ENCODE measurements around the gene CAMTA1.

The CAMTA1 gene

GRCh38 chr1:7460807-7461206 is 675.6 kb downstream of the CAMTA1 start:
- H3K4me3 ChIP-seq (ENCODE audit: insufficient read depth, low read length, poor library complexity, severe bottlenecking), result no peak overlapping the region
- no peak overlapping the region for H3K27ac ChIP-seq (ENCODE audit: low read depth, low read length)
- H3K9me3 ChIP-seq (ENCODE audit: insufficient read depth, low read length), result no peaks in the 10 kb centered on the region
- no peaks in the 10 kb centered on the region for H3K9me2 ChIP-seq (replicated peaks; ENCODE audit: insufficient read depth, low read length)
- no peak overlapping the region for H2AFZ ChIP-seq (ENCODE audit: low read depth, low read length, severe bottlenecking)
- H4K20me1 ChIP-seq (ENCODE audit: low read depth, low read length), result no peaks in the 10 kb centered on the region
- TF ChIP-seq EZH2phosphoT487 (conservative IDR thresholded peaks at IDR 0.05; ENCODE audit: low read length) (no peak), CTCF (IDR thresholded peaks at IDR 0.05; ENCODE audit: insufficient read depth, low read length, poor library complexity, severe bottlenecking) (no peak)
- H3K9ac ChIP-seq (ENCODE audit: low read length), result no peak overlapping the region
- no peaks in the 10 kb centered on the region for H3F3A ChIP-seq (ENCODE audit: insufficient read depth)
- no peaks in the 10 kb centered on the region for H3K27me3 ChIP-seq (ENCODE audit: low read length)
- H3K79me2 ChIP-seq (ENCODE audit: insufficient read depth, low read length), result no peaks in the 10 kb centered on the region
- no peak overlapping the region for H3K4me2 ChIP-seq (ENCODE audit: low read depth, low read length, poor library complexity, severe bottlenecking)
- no peaks in the 10 kb centered on the region for H3K36me3 ChIP-seq (ENCODE audit: low read length)

- H3K79me2 ChIP-seq (ENCODE audit: insufficient read depth, low read length), result no peaks in the 10 kb centered on the region
- H4K20me1 ChIP-seq (ENCODE audit: low read depth, low read length), result no peaks in the 10 kb centered on the region
- no peak overlapping the region for H3K27ac ChIP-seq (ENCODE audit: low read depth, low read length)
- no peaks in the 10 kb centered on the region for H3K9me2 ChIP-seq (replicated peaks; ENCODE audit: insufficient read depth, low read length)
- no peaks in the 10 kb centered on the region for H3K9me3 ChIP-seq (ENCODE audit: insufficient read depth, low read length)
- no peak overlapping the region for H3K4me2 ChIP-seq (ENCODE audit: low read depth, low read length, poor library complexity, severe bottlenecking)
- H3F3A ChIP-seq (ENCODE audit: insufficient read depth), result no peaks in the 10 kb centered on the region
- H3K36me3 ChIP-seq (ENCODE audit: low read length), result no peaks in the 10 kb centered on the region
- H3K4me3 ChIP-seq (ENCODE audit: insufficient read depth, low read length, poor library complexity, severe bottlenecking), result no peak overlapping the region
- no peaks in the 10 kb centered on the region for H3K27me3 ChIP-seq (ENCODE audit: low read length)
- no peak overlapping the region for H2AFZ ChIP-seq (ENCODE audit: low read depth, low read length, severe bottlenecking)
- TF ChIP-seq CTCF (IDR thresholded peaks at IDR 0.05; ENCODE audit: insufficient read depth, low read length, poor library complexity, severe bottlenecking) (no peak), EZH2phosphoT487 (conservative IDR thresholded peaks at IDR 0.05; ENCODE audit: low read length) (no peak)
- no peak overlapping the region for H3K9ac ChIP-seq (ENCODE audit: low read length)
These were observed 677.4 kb downstream of the CAMTA1 start for GRCh38 chr1:7462617-7463016.

DNA sequence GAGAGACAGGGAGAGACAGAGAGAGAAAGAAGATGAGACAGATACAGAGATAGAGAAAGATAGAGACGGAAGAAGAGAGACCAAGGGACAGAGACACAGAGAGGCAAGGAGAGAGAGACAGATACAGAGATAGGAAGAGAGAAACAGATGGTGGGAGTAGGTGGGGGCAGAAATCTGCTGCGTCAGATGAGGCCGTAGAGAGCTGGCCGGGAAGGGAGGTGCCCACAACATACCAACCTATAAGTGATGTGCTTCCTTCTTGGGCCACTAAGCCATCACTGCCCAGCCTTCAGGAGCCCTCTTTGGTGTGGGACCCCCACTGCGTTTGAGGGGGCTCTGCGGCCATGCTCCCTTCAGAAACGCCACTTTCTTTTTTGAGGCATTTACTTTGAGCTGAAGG is 678.3 kb downstream of the CAMTA1 start:
- H3K9me2 ChIP-seq (replicated peaks; ENCODE audit: insufficient read depth, low read length), result no peaks in the 10 kb centered on the region
- H3F3A ChIP-seq (ENCODE audit: insufficient read depth), result no peaks in the 10 kb centered on the region
- H3K4me2 ChIP-seq (ENCODE audit: low read depth, low read length, poor library complexity, severe bottlenecking), result no peak overlapping the region
- TF ChIP-seq CTCF (IDR thresholded peaks at IDR 0.05; ENCODE audit: insufficient read depth, low read length, poor library complexity, severe bottlenecking), result no peak
- TF ChIP-seq EZH2phosphoT487 (conservative IDR thresholded peaks at IDR 0.05; ENCODE audit: low read length), result no peak
- H3K9ac ChIP-seq (ENCODE audit: low read length), result no peak overlapping the region
- H3K79me2 ChIP-seq (ENCODE audit: insufficient read depth, low read length), result no peaks in the 10 kb centered on the region
- H4K20me1 ChIP-seq (ENCODE audit: low read depth, low read length), result no peaks in the 10 kb centered on the region
- H3K4me3 ChIP-seq (ENCODE audit: insufficient read depth, low read length, poor library complexity, severe bottlenecking), result no peak overlapping the region
- no peak overlapping the region for H3K27ac ChIP-seq (ENCODE audit: low read depth, low read length)
- no peaks in the 10 kb centered on the region for H3K9me3 ChIP-seq (ENCODE audit: insufficient read depth, low read length)
- no peaks in the 10 kb centered on the region for H3K27me3 ChIP-seq (ENCODE audit: low read length)
- H2AFZ ChIP-seq (ENCODE audit: low read depth, low read length, severe bottlenecking), result no peak overlapping the region
- no peaks in the 10 kb centered on the region for H3K36me3 ChIP-seq (ENCODE audit: low read length)

DNA sequence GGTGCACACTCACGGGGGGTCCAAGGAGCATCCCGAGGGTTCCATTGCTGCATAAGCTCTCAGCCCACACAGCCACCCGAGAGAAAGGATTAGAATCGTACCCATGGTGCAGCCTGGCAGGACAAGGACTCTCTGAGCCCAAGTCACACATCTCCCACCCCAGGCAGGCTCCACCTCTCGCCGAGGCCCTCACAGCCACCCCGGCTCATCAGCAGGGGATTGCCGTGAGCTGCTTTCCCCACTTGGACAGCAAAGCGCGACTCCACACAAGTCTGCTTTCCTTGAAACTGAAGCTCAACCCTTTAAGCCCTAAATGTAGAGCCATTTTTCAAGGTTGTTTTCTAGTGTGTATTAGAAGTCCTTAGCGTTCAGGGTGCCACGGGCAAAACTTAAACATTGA is 679.5 kb downstream of the CAMTA1 start:
- Histone ChIP-seq H3K9ac (ENCODE audit: low read length) (no peak overlapping the region), H3K9me3 (ENCODE audit: insufficient read depth, low read length) (no peaks in the 10 kb centered on the region), H3F3A (ENCODE audit: insufficient read depth) (no peaks in the 10 kb centered on the region), H3K36me3 (ENCODE audit: low read length) (no peaks in the 10 kb centered on the region), H3K4me2 (ENCODE audit: low read depth, low read length, poor library complexity, severe bottlenecking) (no peak overlapping the region), H3K27ac (ENCODE audit: low read depth, low read length) (no peak overlapping the region), H3K27me3 (ENCODE audit: low read length) (no peaks in the 10 kb centered on the region), H3K4me3 (ENCODE audit: insufficient read depth, low read length, poor library complexity, severe bottlenecking) (no peak overlapping the region), H4K20me1 (ENCODE audit: low read depth, low read length) (no peaks in the 10 kb centered on the region), H3K9me2 (replicated peaks; ENCODE audit: insufficient read depth, low read length) (no peaks in the 10 kb centered on the region), H3K79me2 (ENCODE audit: insufficient read depth, low read length) (no peaks in the 10 kb centered on the region), H2AFZ (ENCODE audit: low read depth, low read length, severe bottlenecking) (no peak overlapping the region)
- no peak for TF ChIP-seq EZH2phosphoT487 (conservative IDR thresholded peaks at IDR 0.05; ENCODE audit: low read length)
- TF ChIP-seq CTCF (IDR thresholded peaks at IDR 0.05; ENCODE audit: insufficient read depth, low read length, poor library complexity, severe bottlenecking), result no peak

Measured in SU-DHL-6 (cell line).